IPS DF 4.7 (cell line): Measurements from ENCODE around the gene PHYKPL.
"Not testable (repeated sequence)": the region's sequence is repeated elsewhere in the genome, so short reads cannot be mapped to it uniquely, and the experiment has no call there.

Experiments used
- DNase-seq: peaks from one replicate; pipeline ENCODE4 v3.0.0-alpha.2; 2013; ENCODE audit warnings: low spot score; ENCODE audit errors: extremely low read depth

Gene PHYKPL

GRCh38 chr5:178265746-178266145 lies 33.1 kb upstream of the PHYKPL start:
- DNase-seq = no peak

- no peak for DNase-seq
Measured at GRCh38 chr5:178264044-178264443, 31.4 kb upstream of the PHYKPL start.

GRCh38 chr5:178261666-178262600 lies 29.3 kb upstream of the PHYKPL start:
- DNase-seq = no peak

GRCh38 chr5:178259623-178260536 lies 27.3 kb upstream of the PHYKPL start:
- no peak for DNase-seq

GRCh38 chr5:178257650-178258049 lies 25.0 kb upstream of the PHYKPL start:
- DNase-seq = no peak

GRCh38 chr5:178256746-178257145 lies 24.1 kb upstream of the PHYKPL start:
- DNase-seq = no peak

GRCh38 chr5:178253632-178254031 lies 21.0 kb upstream of the PHYKPL start:
- DNase-seq = not testable (repeated sequence)

- DNase-seq = no peak
Measured at GRCh38 chr5:178252258-178252657, 19.7 kb upstream of the PHYKPL start.

- no peak for DNase-seq
Measured at GRCh38 chr5:178250263-178250662, 17.7 kb upstream of the PHYKPL start.

- DNase-seq = no peak
Measured at GRCh38 chr5:178249191-178249989, 16.8 kb upstream of the PHYKPL start.

GRCh38 chr5:178248750-178249149 lies 16.1 kb upstream of the PHYKPL start:
- DNase-seq = no peak

- DNase-seq = no peak
Measured at GRCh38 chr5:178247481-178248456, 15.2 kb upstream of the PHYKPL start.

- no peak for DNase-seq
Measured at GRCh38 chr5:178246624-178247279, 14.2 kb upstream of the PHYKPL start.

- no peak for DNase-seq
Measured at GRCh38 chr5:178245389-178245788, 12.8 kb upstream of the PHYKPL start.

- DNase-seq = no peak
Measured at GRCh38 chr5:178244576-178244975, 12.0 kb upstream of the PHYKPL start.

GRCh38 chr5:178242416-178242815 lies 9.8 kb upstream of the PHYKPL start:
- no peak for DNase-seq

- no peak for DNase-seq
Measured at GRCh38 chr5:178241688-178242231, 9.2 kb upstream of the PHYKPL start.

- DNase-seq = no peak
Measured at GRCh38 chr5:178241231-178241663, 8.6 kb upstream of the PHYKPL start.

- no peak for DNase-seq
Measured at GRCh38 chr5:178240766-178241165, 8.2 kb upstream of the PHYKPL start.
